Ovary (tissue), 3 donors: ENCODE data around the gene MGAT5.

Experiments
- EP300 ChIP-seq: sonication (generic); formaldehyde crosslinking; IDR thresholded peaks from one replicate; pipeline ENCODE4 v1.6.1; 2017; ENCODE audit warnings: antibody characterized with exemption
- POLR2A ChIP-seq: fragments of 450-650 bp; IDR thresholded peaks from one replicate; pipeline ENCODE4 v1.6.1; 2017; ENCODE audit warnings: antibody characterized with exemption, mild to moderate bottlenecking, moderate library complexity
- TF ChIP-seq, protein P1 (sequence below), 3 donors: fragments of 450-650 bp in 2 of 3; fragments of 200-600 bp in 1 of 3; IDR thresholded peaks; one replicate each; pipeline versions ENCODE4 v1.5.1 to v1.8.0; 2016 to 2022; ENCODE audit warnings: antibody characterized with exemption in 3 of 3, mild to moderate bottlenecking in 1 of 3
- donor health status: DM: no; HTN: no; CAD: no.

DNA sequence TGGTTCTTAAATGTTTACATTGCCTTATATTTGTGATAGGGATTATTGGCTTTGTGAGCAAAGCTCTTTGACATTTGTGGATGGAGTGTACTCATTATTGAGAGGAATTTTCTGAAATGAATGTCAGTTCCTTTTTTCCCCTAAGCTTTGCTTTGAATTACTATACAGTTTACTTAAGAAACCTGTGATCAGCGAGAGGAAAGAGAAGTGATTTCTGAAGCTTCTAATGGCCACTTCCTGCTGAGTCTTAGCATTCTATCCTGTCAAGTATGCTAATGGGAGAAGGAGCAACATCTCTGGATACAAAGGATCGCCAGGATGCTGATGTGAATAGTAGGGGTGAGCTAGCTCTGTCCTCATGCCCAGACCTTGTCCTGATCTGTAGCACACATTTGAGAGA is 47.8 kb upstream of the MGAT5 start:
- TF ChIP-seq, protein P1, sequence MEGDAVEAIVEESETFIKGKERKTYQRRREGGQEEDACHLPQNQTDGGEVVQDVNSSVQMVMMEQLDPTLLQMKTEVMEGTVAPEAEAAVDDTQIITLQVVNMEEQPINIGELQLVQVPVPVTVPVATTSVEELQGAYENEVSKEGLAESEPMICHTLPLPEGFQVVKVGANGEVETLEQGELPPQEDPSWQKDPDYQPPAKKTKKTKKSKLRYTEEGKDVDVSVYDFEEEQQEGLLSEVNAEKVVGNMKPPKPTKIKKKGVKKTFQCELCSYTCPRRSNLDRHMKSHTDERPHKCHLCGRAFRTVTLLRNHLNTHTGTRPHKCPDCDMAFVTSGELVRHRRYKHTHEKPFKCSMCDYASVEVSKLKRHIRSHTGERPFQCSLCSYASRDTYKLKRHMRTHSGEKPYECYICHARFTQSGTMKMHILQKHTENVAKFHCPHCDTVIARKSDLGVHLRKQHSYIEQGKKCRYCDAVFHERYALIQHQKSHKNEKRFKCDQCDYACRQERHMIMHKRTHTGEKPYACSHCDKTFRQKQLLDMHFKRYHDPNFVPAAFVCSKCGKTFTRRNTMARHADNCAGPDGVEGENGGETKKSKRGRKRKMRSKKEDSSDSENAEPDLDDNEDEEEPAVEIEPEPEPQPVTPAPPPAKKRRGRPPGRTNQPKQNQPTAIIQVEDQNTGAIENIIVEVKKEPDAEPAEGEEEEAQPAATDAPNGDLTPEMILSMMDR (IDR thresholded peaks at IDR 0.05), result no peak
- TF ChIP-seq EP300 (no peak), POLR2A (no peak)
